HFF-Myc (cell line): ENCODE results near the gene NEK10.

ENCODE experiments used
- DNase-seq: peaks from one replicate; pipeline ENCODE4 v3.0.0-alpha.2; 2011; ENCODE audit warnings: low read depth; ENCODE audit errors: extremely low read depth
- H3K4me3 ChIP-seq: replicated peaks from 2 replicates; pipeline ENCODE4 v1.5.1; 2011; ENCODE audit warnings: low read depth, mild to moderate bottlenecking, control low read depth, low read length
- CTCF ChIP-seq: IDR thresholded peaks from 2 replicates; pipeline ENCODE4 v1.5.1; 2012; ENCODE audit warnings: mild to moderate bottlenecking, low read depth, low read length, control low read depth; ENCODE audit errors: missing control alignments

Gene NEK10

GRCh38 chr3:27384191-27384590 is 15.0 kb upstream of the NEK10 start:
- TF ChIP-seq CTCF, result no peak
- DNase-seq, result no peak
- H3K4me3 ChIP-seq, result no peak overlapping the region

DNA sequence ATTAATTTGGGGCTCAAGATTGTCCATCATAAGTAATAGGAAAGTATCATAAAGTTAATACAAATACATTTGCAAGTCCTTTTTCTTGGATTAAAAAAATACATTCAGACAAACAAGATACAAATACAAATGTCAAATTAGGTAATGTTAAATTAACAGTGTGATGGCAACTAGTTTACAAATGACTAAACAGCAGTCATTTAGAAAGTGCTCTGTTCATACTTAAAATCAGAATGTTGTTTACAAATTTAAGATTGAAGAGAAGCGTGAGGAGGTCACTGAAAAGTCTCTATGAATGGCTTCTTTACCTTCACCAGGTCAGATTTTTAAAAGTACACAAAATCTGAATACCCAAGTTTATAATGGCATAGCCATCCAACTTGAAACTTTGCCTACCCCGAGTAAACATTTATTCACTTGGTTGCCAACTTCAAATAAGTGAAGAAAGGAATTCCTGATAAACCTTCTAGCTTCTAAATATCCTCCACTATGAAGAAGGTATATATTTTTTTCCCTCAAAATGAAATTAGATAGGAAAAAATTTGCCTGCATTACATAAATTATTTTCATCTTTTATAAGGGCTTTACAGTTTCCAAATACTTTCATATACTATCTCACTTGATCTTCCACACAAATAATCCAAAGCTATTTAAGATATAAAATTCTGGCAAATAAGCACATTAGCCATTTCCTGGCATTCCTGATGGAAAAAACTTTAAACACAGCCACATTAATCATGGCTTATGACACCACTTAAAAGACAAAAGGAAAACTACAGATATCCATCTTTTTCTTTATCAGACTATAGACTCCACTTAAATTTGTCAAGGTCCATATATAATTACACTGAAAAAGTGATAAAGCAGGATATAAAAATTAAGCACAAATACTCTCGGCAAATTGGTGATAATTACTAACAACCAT is 11.5 kb upstream of the NEK10 start:
- TF ChIP-seq CTCF, result no peak
- DNase-seq, result no peak
- H3K4me3 ChIP-seq, result no peak overlapping the region

- no peak overlapping the region for H3K4me3 ChIP-seq
- TF ChIP-seq CTCF, result no peak
- no peak for DNase-seq
Observed at GRCh38 chr3:27378331-27378730, 9.1 kb upstream of the NEK10 start.

DNA sequence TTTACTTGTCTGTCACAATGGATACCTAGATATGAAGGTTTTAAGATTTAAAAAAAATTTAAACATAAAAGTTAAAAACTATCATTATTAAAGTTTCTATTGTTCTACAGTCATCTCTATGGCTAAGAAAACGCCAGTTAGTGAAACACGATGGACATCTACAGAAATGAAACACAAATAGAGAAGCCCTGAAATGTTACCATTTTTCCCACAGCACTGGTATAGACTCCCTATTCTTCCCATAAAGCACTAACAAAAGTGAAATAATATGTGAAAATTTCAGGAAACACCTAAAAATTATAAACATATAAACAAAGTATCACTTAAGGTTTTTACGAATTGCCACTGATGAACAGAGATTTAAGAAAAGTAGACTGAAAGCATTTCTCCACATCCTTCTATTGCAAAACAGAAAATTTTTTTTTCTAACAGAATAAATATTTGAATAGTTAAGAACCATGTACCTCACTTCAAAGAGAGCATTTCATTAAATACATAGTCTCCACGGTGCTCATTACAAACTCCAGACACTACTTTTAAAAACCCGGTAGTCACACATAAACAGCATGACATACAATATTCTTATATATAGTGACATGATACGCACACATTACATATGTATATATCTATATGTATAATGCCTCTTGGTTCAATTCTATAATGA is 7.1 kb upstream of the NEK10 start:
- no peak for DNase-seq
- no peak for TF ChIP-seq CTCF
- no peak overlapping the region for H3K4me3 ChIP-seq

GRCh38 chr3:27366062-27366591 is 3.1 kb downstream of the NEK10 start:
- TF ChIP-seq CTCF, result no peak
- no peak overlapping the region for H3K4me3 ChIP-seq
- no peak for DNase-seq

- TF ChIP-seq CTCF, result no peak
- DNase-seq, result no peak
- no peak overlapping the region for H3K4me3 ChIP-seq
Observed at GRCh38 chr3:27360113-27361078, 8.8 kb downstream of the NEK10 start.
